GM18868 (cell line): Measurements from ENCODE around the gene ACOX2.
A peak's percentile ranks its signal among the peaks of the same experiment; 100 is the strongest.

Source experiments
- ATAC-seq: cut with Tn5 transposase; IDR thresholded peaks from one replicate; pipeline ENCODE4 v1.9.1; 2021; ENCODE audit warnings: mild to moderate bottlenecking, moderate library complexity; ENCODE audit not compliant: unreplicated experiment

The ACOX2 gene

DNA sequence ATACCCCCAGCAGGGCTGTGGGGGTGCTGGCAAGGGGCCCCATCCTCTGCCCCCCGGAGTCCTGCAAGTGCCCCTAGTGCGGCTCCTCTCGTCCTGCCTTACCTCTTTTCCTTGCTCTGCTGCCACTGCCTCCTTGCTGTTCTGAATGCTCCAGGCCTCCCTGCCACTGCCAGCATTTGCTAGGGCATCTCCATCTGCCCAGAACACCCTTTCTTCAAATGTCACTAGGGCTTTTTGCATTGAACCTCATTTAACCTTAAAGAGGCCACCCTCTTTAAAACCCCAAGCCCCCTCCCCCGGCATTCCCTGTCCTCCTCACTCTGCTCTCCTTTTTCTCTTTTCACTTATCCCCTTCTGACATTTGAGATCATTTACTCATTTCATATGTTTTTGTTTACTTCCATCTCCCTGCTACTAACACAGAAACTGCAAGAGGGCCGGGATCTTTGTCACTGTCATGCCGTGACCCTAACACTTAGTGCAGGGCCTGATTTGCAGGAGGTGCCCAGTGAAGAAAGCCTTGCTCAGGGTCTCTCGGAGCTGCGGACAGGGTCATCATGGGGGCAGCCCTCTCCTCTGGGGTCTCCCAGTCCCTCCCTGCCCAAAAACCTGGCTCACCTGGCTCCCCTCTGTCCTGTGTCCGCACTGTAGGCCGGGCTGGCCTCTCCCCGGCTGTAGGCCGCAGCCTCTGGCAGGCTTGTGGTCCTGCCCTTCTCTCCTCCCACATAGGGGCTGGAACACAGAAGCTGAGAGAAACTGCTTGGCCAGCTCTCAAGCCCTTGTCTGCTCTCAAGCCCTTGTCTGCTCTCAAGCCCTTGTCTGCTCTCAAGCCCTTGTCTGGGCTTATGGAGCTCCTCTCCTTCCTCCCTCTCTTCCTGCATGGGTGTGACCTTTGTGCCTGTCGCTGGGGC, at the start of gene ACOX2:
Gene ACOX2, minus strand, starts transcription at position 690 of the 911 bp plus-strand sequence. CDS start 2,084 bp downstream, outside the sequence.
- ATAC-seq: no peak

DNA sequence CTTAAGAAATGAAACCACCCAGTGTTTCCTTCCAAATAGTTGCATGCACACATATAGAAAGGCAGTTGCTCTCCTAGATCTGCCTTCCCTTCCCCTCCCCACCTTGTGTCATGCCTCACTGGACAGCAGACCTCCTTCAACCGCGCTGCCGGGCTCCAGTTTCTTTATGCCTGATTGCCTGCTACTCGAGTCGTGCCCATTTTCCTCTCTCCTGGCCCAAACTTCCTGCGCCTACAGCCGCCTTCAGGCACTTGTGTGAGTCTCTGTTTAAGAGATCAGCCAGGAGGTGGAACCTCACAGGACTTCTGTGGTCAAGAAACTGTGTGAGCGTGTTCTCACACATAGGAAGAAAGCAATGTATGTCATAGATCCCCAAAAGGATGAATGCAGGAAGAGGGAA, 49.0 kb upstream of the ACOX2 start:
- no peak for ATAC-seq

DNA sequence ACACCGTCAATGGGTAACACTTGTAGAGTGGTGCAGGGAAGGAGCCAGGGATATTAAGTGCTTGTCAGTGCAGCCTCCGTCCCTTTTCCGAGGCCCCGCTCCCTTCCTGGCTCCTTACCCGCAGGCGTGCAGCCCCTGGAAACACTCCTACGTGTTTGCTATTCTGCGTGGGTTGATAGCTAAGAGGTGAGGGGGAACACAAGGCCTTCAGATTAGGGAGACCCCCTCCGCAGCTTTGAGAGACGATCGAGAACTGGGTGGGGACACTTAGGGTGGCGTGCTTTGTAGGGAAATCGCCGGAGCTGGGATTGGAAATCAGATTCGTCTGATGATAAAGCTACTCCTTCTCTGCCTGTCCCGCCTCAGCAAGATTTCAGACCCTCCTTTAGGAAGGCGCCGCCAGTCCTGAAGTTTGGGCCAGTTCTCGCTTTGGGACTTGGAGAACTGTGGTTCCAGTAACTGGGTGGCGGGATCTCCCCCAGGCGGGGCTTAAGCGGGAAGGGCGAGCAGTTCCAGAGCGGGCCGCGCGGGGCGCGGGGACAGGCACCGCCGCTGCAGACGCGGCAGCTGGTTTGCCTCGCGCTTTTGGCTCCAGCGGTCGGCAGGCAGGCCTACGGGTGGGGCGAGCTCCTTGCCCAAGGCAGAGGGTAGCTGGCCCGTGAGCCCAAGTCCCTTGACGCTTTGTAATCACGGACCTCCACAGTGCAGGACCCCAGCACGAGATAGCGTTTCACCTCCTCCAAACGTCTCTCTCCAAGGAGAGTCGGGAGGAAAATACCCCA, 48.2 kb upstream of the ACOX2 start:
- ATAC-seq: peak; percentile 91

GRCh38 chr3:58584690-58585004, 47.7 kb upstream of the ACOX2 start:
- ATAC-seq: no peak

DNA sequence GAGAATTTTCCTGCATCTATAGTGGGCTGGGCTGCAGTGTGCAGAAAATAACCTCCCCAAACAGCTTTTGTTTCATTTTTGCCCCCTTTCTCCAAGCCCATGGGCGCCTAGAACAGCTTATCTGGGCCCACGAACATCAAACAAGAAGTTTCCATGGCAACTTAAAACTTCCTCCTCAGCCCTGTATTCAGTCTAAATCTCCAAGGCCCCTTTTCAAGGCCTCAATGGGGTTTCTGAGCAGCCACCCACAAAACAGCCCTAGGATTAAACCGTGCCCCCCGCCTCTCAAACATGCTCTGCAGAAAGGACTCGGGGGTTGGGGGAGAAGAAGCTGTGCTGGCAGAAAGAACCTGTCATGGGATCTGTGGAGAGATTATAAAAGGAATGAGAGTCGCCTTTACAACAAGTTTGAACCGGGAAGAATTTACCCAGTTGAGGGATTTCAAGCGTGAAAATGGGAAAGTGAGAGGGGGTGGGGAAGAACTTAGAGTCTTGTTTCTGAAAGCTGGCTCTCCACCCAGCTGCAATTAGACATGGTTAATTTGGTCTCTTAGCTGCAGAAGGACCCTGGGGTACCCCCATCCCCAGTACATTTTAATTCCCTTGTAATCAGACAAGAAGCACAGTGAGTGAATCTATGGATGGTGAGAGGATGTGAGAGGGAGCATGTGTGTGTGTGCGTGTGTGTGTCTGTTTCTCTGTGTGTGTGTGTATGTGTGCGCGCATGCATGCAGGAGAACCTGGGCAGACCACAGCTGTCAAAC, 44.5 kb upstream of the ACOX2 start:
- ATAC-seq: no peak

GRCh38 chr3:58580826-58581327, 43.9 kb upstream of the ACOX2 start:
- ATAC-seq: no peak

- ATAC-seq: no peak
These were observed 41.9 kb upstream of the ACOX2 start for GRCh38 chr3:58578873-58579272.

DNA sequence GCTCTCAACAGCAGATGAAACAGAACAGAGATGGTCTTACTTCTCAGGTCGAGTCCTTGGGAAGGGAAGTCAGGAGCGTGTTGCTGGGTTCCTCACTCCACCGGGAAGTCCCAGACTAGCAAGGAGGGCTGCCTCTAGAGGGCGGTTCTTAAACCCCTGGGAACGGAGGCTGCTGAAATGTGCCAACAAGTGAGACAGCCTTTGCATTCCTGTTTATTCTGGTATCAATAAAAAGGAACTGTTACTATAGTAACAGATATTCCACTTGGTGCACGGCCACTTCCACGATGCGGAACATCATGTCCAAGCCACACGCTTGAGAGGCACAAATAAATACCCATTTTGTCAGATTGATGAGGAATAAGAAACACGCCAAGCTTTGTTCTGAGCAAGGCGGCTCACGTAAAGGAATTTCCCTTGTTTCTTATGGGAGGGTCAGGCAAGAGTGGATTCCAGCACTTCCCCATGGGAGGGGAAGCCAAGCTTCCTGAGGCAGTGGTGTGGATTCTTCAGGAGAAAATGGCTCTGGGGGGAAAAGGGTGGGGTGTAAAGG, 40.4 kb upstream of the ACOX2 start, which contains the start of gene FAM107A:
Gene FAM107A, minus strand, starts transcription at position 123 of the 553 bp plus-strand sequence. CDS start 7,531 bp downstream, outside the sequence.
- ATAC-seq: no peak

DNA sequence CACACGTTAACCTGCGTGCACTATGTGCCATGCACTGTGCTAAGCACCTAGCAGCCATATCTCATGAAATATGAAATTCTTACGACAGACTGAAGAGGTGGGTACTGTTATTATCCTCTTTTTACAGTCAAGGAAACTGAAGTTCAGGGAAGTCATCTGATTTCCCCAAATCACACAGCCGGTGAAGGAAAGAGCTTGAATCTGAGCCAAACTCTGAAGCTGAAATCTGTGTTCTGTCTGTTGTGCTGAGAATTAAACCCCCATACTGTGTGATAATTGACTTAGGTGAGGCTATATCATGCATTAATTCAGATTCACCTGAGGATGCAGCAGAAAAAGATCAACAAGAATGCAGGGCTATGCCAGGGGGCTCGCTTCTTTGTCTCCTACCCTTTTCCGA, 39.7 kb upstream of the ACOX2 start:
- no peak for ATAC-seq

DNA sequence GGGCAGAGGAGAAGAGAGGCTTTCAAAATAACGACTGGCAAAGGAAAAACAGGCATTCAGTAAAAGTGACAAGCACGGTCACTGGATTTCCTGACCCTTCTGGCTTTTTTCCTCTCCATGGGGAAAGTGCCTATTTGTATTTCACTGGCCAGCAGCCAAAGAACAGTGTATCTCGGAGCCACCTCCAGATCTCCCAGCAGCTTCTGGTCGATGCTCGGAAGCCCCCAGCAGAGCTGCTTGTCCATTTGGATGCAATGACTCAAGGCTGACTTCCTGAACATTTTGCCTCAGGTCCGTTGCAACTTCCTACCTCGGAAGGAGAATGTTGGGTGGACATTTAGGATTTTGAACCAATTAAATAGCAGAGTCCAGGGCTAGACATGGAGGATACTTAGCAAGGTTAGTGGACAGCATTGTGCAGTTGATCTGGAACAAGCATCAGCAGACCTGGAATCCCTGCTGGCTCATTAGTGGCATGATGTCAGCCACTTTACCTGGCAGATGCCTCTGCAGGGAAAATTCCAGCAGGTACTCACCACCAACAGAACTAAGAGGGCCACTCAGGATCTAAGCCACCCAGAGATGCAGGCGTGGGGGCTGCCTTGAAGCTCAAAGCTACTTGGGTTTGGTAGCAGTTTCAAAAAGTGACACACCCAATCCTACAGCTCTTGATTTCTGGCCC, 39.1 kb upstream of the ACOX2 start:
- ATAC-seq: no peak

- no peak for ATAC-seq
These were observed 37.7 kb upstream of the ACOX2 start for GRCh38 chr3:58574682-58575081.

- ATAC-seq: no peak
These were observed 37.1 kb upstream of the ACOX2 start for GRCh38 chr3:58574106-58574505.

- no peak for ATAC-seq
These were observed 36.6 kb upstream of the ACOX2 start for GRCh38 chr3:58573640-58574039.

GRCh38 chr3:58572634-58573230, 35.7 kb upstream of the ACOX2 start:
- ATAC-seq: no peak

DNA sequence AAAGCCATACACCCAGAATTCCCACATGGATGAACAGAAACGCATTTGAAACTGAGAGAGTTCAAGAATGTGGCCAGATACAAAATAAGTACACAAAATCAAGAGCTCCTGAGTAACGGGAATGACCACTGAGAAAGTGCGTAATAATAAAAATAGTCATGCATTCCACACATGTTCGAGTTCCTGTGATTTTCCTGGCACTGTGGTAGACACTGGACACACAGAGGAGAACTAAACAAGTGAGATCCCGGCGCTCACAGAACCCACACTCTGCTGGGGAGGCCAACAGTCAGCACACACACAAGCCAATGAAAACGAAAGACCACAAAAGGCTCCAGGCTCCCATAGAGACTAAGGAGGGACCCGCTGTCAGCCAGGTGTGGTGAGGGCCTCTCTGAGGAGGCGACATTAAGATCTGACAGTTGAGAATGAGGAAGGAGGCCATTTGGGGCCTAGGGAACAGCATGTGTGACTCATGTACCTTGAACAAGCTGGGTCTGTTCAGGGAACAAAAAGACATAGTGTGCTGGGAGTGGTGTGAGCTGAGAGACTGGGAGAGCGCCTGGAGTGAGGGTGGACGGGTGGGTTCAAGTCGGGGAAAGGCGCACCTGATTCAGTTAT, 35.1 kb upstream of the ACOX2 start:
- ATAC-seq: no peak

GRCh38 chr3:58570851-58571250, 33.9 kb upstream of the ACOX2 start:
- no peak for ATAC-seq

- no peak for ATAC-seq
These were observed 32.5 kb upstream of the ACOX2 start for GRCh38 chr3:58569287-58570001.

- peak; percentile 64 for ATAC-seq
These were observed 31.7 kb upstream of the ACOX2 start for GRCh38 chr3:58568572-58569286.
